NCI-H2081 (cell line): ENCODE measurements around the gene NMRAL1.

Source experiments
- DNase-seq, 2 experiments: peaks; one replicate each; lab custom pipeline; 2025; lab: John Stamatoyannopoulos, UW

NMRAL1 gene

GRCh38 chr16:4426021-4426684 lies 48.3 kb downstream of the NMRAL1 start:
- DNase-seq = peak in 1 of 2 experiments; percentile 61

- DNase-seq = peak; percentile 87 to 93
Observed at GRCh38 chr16:4425378-4426020, 48.9 kb downstream of the NMRAL1 start, which contains the start of gene DNAJA3. DNAJA3 (plus strand) TSS chr16:4425868; CDS start chr16:4425882, 14 bp downstream.

- no peak for DNase-seq
Observed at GRCh38 chr16:4420505-4421105, 53.8 kb downstream of the NMRAL1 start.

GRCh38 chr16:4419402-4419959 lies 54.9 kb downstream of the NMRAL1 start:
- no peak for DNase-seq

- DNase-seq = peak; percentile 91 to 93
Observed at GRCh38 chr16:4416200-4417032, 58.0 kb downstream of the NMRAL1 start, which contains the start of gene CORO7. CORO7 (minus strand) TSS chr16:4416596; CDS start chr16:4416518, 78 bp downstream.

- DNase-seq = peak; percentile 30 to 41
Observed at GRCh38 chr16:4415538-4416199, 58.8 kb downstream of the NMRAL1 start.

GRCh38 chr16:4414187-4414917 lies 60.1 kb downstream of the NMRAL1 start:
- peak; percentile 17 to 55 for DNase-seq

GRCh38 chr16:4412854-4413253 lies 61.6 kb downstream of the NMRAL1 start:
- no peak for DNase-seq

- no peak for DNase-seq
Observed at GRCh38 chr16:4412159-4412558, 62.3 kb downstream of the NMRAL1 start.
